Measurements from ENCODE around the gene DIPK2A. TPM values are rescaled to one million over a fixed set of nuclear protein-coding genes. Genes with fewer than 3 reads are reported as not detected.

The DIPK2A gene
- total RNA-seq, 1 donor from 2014 or later = 5.9 TPM

DNA sequence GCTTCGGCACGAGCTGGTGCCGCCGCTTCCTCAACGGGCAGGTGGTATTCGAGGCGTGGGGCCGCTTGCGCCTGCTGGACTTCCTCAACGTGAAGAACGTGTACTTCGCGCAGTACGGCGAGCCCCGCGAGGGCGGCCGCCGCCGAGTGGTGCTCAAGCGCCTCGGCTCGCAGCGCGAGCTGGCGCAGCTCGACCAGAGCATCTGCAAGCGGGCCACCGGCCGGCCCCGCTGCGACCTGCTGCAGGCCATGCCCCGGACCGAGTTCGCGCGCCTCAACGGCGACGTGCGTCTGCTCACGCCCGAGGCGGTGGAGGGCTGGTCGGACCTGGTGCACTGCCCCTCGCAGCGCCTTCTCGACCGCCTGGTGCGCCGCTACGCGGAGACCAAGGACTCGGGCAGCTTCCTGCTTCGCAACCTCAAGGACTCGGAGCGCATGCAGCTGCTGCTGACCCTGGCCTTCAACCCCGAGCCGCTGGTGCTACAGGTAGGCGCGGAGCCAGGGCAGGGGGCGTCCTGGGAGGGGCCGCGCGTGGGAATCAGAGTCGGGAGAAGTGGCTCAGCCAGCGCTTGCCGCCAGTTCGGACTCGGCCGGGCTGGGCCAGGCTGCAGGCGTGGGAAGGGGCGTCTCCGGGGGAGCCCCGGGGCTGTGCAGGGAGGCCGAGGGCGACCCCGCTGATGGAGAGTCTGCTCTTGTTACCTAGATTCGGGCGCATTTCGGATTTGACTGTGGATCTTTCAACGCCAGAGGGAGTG, 1.1 kb downstream of the DIPK2A start:
- DNase-seq (peak; percentile 89), ATAC-seq (ENCODE audit: poor library complexity) (peak; percentile 59)
- intact Hi-C loops (cut with DNase I) = no loop called here

GRCh38 chr3:143973259-143974021, 1.8 kb downstream of the DIPK2A start:
- DNase-seq = peak; percentile 63
- ATAC-seq (ENCODE audit: poor library complexity) = peak; percentile 30
- intact Hi-C loops (cut with DNase I) = no loop called here

DNA sequence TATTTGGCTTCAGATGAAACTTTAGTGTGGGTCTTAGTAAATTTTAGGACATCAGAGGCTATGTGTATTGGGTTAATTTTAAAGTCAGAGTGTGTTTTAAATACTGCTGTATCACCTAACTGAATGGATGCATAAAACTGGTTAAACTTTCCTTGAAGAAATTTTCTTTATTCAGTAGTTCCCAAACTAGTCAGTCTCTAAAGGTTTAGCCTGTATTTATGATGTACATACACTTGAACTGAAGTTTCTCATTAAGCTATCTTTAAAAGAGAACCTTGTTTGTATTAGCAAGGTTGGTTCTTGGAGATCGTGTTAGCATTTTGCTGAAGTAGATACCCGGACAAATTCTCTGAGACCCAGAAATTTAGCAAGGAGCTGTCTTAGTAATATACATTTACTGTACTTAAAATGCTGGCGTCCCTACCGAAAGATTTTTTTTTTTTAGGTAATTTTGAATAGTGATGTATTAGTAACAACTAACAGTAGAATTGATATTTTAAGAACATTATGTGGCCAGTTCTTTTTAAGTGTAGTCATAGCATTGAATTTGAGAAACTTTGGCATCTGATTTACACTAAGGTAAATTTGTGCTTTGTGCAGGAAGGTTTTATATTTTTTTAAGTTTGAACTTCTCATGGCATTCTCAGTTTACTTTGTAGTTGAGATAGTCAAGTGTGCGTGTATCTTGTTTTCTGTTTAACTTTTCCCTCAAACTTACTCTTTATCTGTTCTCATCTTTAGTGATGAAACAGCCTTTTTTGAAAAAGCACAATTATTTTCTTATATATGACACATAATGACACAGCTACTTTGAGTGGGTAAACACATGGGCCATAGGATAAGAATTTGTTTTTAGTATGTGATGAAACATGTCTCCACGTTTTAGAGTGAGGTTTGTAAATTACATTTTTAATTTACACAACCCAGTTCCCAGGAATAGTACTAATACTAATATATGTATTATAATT, 2.9 kb downstream of the DIPK2A start:
- ATAC-seq (ENCODE audit: poor library complexity) (no peak), DNase-seq (no peak)
- intact Hi-C loops (cut with DNase I) = no loop called here

DNA sequence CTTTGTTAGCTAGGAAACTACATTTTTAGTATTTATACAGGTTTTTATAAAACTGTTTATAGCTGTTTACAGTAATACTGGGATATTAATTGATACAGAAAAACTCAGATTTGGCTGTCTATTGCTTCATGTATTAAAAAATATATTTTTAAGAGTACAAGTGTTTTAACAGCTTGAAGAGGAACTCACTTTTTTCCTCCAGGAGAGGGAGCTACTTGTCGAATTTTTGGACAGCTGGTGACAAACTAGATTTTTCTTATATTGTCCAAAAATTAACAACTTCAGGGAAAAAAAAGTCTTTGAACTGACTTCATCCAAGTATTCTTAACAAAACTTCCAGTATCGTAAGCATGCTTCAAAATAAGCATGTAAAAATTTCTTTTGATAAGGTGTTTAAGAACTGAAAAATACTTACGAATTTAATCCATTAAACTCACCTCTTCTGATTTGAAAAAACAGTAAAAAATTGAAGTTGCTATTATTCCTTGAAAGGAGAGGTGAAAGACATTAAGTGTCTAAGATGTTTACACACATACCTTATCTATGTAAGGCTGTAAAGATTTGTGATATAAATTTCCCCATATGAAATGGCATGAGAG, 4.0 kb downstream of the DIPK2A start:
- DNase-seq (no peak), ATAC-seq (ENCODE audit: poor library complexity) (no peak)
- intact Hi-C loops (cut with DNase I) = no loop called here

- no peak for DNase-seq
- intact Hi-C loops (cut with DNase I) = no loop called here
- ATAC-seq (ENCODE audit: poor library complexity) = no peak
Measured at GRCh38 chr3:143977341-143978262, 6.0 kb downstream of the DIPK2A start.

DNA sequence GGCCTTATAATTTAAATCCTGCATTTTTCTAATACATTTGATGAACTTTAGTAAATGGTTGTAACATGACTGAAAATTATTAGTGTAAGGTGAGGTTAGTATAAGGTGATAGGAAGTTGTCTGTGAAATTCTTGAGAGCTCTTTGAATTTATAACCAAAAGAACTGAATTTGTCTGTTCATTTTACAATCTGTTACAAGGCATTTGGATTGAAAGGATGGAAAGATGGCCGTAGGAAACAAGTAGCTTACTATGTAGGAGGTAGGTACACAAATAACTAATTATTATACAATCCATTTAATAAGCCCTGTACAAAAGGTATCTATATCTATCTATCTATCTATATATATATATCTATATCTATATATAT, 6.6 kb downstream of the DIPK2A start:
- ATAC-seq (ENCODE audit: poor library complexity) (no peak), DNase-seq (no peak)
- intact Hi-C loops (cut with DNase I) = no loop called here

DNA sequence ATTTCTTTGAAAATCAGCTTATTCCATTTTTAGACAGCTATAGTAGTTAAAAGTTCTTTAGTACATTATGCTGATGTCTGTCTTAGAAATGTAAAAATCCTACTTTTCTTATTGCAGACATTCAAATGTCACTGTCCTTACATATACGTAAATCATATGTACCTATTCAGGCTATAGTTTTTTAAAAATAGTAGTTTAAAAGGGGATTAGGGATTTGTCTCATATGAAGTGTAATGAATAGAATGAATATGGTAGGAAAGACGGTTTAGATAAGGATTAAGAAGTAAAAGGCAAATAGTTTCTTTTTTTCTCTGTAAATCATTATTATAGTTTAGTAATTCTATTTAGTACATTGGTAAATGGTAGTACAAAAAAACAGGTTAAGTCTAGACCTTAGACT, 7.4 kb downstream of the DIPK2A start:
- DNase-seq = no peak
- intact Hi-C loops (cut with DNase I) = no loop called here

DNA sequence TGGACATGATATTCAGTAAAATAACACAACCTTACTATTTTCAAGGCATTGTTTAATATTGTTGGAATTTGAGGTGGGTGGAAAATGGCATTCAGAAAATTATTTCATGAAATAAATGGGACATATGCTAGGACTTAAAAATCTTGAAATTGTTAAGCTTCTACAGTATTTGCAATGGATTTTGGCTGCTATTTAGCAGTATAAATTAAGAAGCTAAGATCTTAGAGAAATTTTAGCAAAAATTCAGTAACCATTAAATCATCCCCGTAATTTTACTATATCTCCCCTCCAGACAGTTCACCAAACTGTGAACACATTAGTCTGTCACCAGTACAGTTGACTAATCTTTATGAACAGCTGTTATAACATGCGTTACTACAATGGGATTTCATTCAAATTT, 8.2 kb downstream of the DIPK2A start:
- DNase-seq = no peak
- no peak for ATAC-seq (ENCODE audit: poor library complexity)
- intact Hi-C loops (cut with DNase I) = no loop called here

More for the DNA sequence above, 7.4 kb downstream of the DIPK2A start:
- ATAC-seq (ENCODE audit: poor library complexity) = no peak

- intact Hi-C loops (cut with DNase I) = no loop called here
- ATAC-seq (ENCODE audit: poor library complexity) (no peak), DNase-seq (no peak)
Measured at GRCh38 chr3:143988306-143988705, 16.7 kb downstream of the DIPK2A start.

DNA sequence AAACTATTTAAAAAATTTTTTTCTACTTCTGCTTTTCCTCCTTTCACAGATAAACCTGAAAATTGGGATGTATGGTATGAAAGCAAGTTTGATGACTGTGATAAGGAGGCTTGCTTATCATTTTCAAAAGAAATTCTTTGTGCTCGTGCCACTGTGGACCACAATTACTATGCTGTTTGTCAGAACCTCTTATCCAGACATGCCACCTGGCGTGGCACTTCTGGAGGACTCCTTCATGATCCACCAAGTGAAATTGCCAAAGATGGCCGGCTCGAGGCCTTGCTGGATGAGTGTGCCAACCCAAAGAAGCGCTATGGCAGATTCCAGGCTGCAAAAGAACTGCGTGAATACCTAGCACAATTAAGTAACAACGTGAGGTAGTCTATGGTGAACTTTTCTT, 17.8 kb downstream of the DIPK2A start:
- no peak for ATAC-seq (ENCODE audit: poor library complexity)

GRCh38 chr3:143991713-143992112, 20.1 kb downstream of the DIPK2A start:
- intact Hi-C loops (cut with DNase I) = no loop called here
- DNase-seq (no peak), ATAC-seq (ENCODE audit: poor library complexity) (no peak)

More for the DNA sequence above, 17.8 kb downstream of the DIPK2A start:
- DNase-seq = no peak
- intact Hi-C loops (cut with DNase I) = no loop called here

GRCh38 chr3:143998266-143998665, 26.6 kb downstream of the DIPK2A start:
- ATAC-seq (ENCODE audit: poor library complexity) = no peak
- DNase-seq = no peak
- intact Hi-C loops (cut with DNase I) = no loop called here

DNA sequence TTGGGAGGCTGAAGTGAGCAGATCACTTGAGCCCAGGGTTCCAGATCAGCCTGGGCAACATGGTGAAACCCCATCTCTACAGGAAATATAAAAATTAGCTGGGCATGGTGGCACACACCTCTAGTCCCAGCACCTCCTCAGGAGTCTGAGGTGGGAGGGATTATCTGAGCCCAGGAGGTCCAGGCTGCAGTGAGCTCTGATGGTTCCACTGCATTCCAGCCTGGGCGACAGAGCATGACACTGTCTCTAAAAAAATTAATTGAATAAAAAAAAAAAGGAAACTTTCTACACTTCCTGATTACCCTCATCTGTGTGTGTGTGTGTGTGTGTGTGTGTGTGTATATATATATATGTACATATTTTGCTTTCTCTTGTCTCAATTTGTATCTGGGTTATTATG, 31.4 kb downstream of the DIPK2A start:
- ATAC-seq (ENCODE audit: poor library complexity) (no peak), DNase-seq (no peak)
- intact Hi-C loops (cut with DNase I) = no loop called here

DNA sequence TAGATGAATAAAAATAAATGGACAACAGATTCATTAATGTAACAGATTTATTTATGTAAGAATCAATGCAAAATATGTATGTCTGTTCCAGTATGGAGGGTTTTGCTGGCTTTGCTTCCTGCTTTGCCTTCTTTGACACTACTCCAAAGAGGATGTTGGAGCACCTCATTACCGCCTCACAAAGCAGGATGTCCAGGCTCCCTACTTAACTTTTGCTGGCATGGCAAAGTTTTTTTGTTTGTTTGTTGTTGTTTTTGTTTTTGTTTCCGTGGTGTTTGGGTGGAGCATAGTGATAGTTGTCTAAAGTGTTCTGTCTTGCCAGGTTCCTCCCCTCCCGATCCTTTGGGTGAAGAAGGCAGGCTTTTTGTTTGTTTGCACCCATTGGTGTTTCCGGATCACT, 38.7 kb downstream of the DIPK2A start:
- intact Hi-C loops (cut with DNase I) = no loop called here
- ATAC-seq (ENCODE audit: poor library complexity) (no peak), DNase-seq (no peak)

- ATAC-seq (ENCODE audit: poor library complexity) (no peak), DNase-seq (no peak)
- intact Hi-C loops (cut with DNase I) = no loop called here
Measured at GRCh38 chr3:144011251-144011799, 39.7 kb downstream of the DIPK2A start.

GRCh38 chr3:144015133-144015532, 43.5 kb downstream of the DIPK2A start:
- intact Hi-C loops (cut with DNase I) = no loop called here
- ATAC-seq (ENCODE audit: poor library complexity) = no peak
- DNase-seq = no peak

- intact Hi-C loops (cut with DNase I) = no loop called here
- DNase-seq = no peak
- ATAC-seq (ENCODE audit: poor library complexity) = no peak
Measured at GRCh38 chr3:144018776-144019175, 47.2 kb downstream of the DIPK2A start.

Data from Right ventricle myocardium superior (tissue), 1 donor.